Keratinocyte (primary cell): Measurements from ENCODE around the gene PTPRN2. TPM values are rescaled to one million over a fixed set of nuclear protein-coding genes. Genes with fewer than 3 reads are reported as not detected.

Experiments
- DNase-seq: peaks from one replicate; pipeline ENCODE4 v3.0.0-alpha.2; 2011; ENCODE audit warnings: low read depth, missing footprints, low spot score
- FAIRE-seq: peaks from 2 replicates; lab custom pipeline; 2011; peaks lifted over from hg19 to GRCh38; lab: Jason Lieb, UNC
- H2AFZ ChIP-seq: 2 replicates; pipeline ENCODE4 v1.6.0; 2012; ENCODE audit warnings: low read length, control low read depth, inconsistent platforms; ENCODE audit not compliant: control insufficient read depth
- H3K27ac ChIP-seq: 2 replicates; pipeline ENCODE4 v1.5.1; 2011; ENCODE audit warnings: low read length; ENCODE audit not compliant: control insufficient read depth, insufficient read depth
- H3K27me3 ChIP-seq: 3 replicates; pipeline ENCODE4 v1.6.0; 2011; ENCODE audit warnings: low read length; ENCODE audit not compliant: control insufficient read depth, insufficient read depth; ENCODE audit errors: extremely low read depth
- H3K36me3 ChIP-seq, 2 experiments: 2 replicates in 1 of 2; 3 replicates in 1 of 2; pipeline ENCODE4 v1.5.1; 2011; ENCODE audit warnings: low read length in 2 of 2, mild to moderate bottlenecking in 1 of 2; ENCODE audit not compliant: control insufficient read depth in 2 of 2, insufficient read depth in 2 of 2; ENCODE audit errors: extremely low read depth in 1 of 2
- H3K4me1 ChIP-seq: 3 replicates; pipeline ENCODE4 v1.5.1; 2011; ENCODE audit warnings: low read length; ENCODE audit not compliant: control insufficient read depth, insufficient read depth; ENCODE audit errors: extremely low read depth
- H3K4me2 ChIP-seq: 3 replicates; pipeline ENCODE4 v1.6.0; 2011; ENCODE audit warnings: low read depth, low read length; ENCODE audit not compliant: control insufficient read depth, insufficient read depth; ENCODE audit errors: extremely low read depth
- H3K4me3 ChIP-seq, 3 experiments: fragments of 200-600 bp in 1 of 3; sonication (generic) in 1 of 3; 2 replicates in 2 of 3; 3 replicates in 1 of 3; pipeline ENCODE4 v1.5.1; 2011 to 2016; ENCODE audit warnings: low read length in 3 of 3, mild to moderate bottlenecking in 3 of 3, control low read depth in 2 of 3, inconsistent platforms in 1 of 3, low read depth in 1 of 3, mixed read lengths in 1 of 3, mixed run types in 1 of 3, moderate library complexity in 1 of 3; ENCODE audit not compliant: control insufficient read depth in 2 of 3, insufficient read depth in 2 of 3; ENCODE audit errors: extremely low read depth in 1 of 3
- H3K79me2 ChIP-seq: 2 replicates; pipeline ENCODE4 v1.6.0; 2012; ENCODE audit warnings: low read length; ENCODE audit not compliant: control insufficient read depth, insufficient read depth
- H3K9ac ChIP-seq: 3 replicates; pipeline ENCODE4 v1.6.0; 2011; ENCODE audit warnings: low read length; ENCODE audit not compliant: control insufficient read depth, insufficient read depth; ENCODE audit errors: extremely low read depth
- H3K9me1 ChIP-seq: 3 replicates; pipeline ENCODE4 v1.6.0; 2011; ENCODE audit warnings: low read length; ENCODE audit not compliant: control insufficient read depth, insufficient read depth; ENCODE audit errors: extremely low read depth
- H3K9me3 ChIP-seq: 2 replicates; pipeline ENCODE4 v1.5.1; 2012; ENCODE audit warnings: low read depth, low read length; ENCODE audit not compliant: control insufficient read depth
- H4K20me1 ChIP-seq: 3 replicates; pipeline ENCODE4 v1.6.0; 2011; ENCODE audit warnings: low read length; ENCODE audit not compliant: control insufficient read depth, insufficient read depth; ENCODE audit errors: extremely low read depth
- CTCF ChIP-seq, 3 experiments: IDR thresholded peaks in 1 of 3; conservative IDR thresholded peaks in 1 of 3; optimal IDR thresholded peaks in 1 of 3; 2 replicates in 2 of 3; 3 replicates in 1 of 3; pipeline versions ENCODE3 to v1.5.1; 2011; ENCODE audit warnings: low read length in 3 of 3, mild to moderate bottlenecking in 3 of 3, moderate library complexity in 2 of 3, control low read depth in 1 of 3, inconsistent platforms in 1 of 3; ENCODE audit not compliant: insufficient read depth in 2 of 3; ENCODE audit errors: extremely low read depth in 1 of 3
- EZH2 ChIP-seq: IDR thresholded peaks from one replicate; pipeline ENCODE4 v1.6.1; 2012; ENCODE audit warnings: inconsistent platforms, mild to moderate bottlenecking, low read length, moderate library complexity
- dilution Hi-C: fragments of 300-500 bp; cut with MboI; formaldehyde crosslinking; loops from one replicate; pipeline ENCODE4 v1.7.0; 2020; ENCODE audit warnings: low sequenced_read_pairs; ENCODE audit not compliant: extremely low pct_ligation_motif_present
- polyA plus RNA-seq, 5 experiments: library from polyadenylated mRNA; depleted of rRNA in 3 of 5; stranded (reverse) in 3 of 5; stranded (forward) in 1 of 5; unstranded in 1 of 5; fragments of >200 nt; gene quantifications; 1 replicate in 1 of 5; 2 replicates in 3 of 5; 3 replicates in 1 of 5; pipeline versions ENCODE4 v1.2.1 to v1.2.3, GENCODE V29; 2011 to 2012; ENCODE audit warnings: missing spikeins in 2 of 5, low read depth in 1 of 5, low replicate concordance in 1 of 5

PTPRN2 gene
- polyA plus RNA-seq, 1 donor (not counting 4 experiments of a cell fraction or from before 2014, with no cell fraction given): not detected

- H3K79me2 ChIP-seq: no peaks in the 10 kb centered on the region
- H3K9ac ChIP-seq: no peak overlapping the region
- FAIRE-seq (no peak), DNase-seq (no peak)
- dilution Hi-C loops: no loop called here
- no peak overlapping the region for H3K4me3 ChIP-seq
- no peak overlapping the region for H3K27ac ChIP-seq
- no peak for TF ChIP-seq CTCF (optimal IDR thresholded peaks at IDR 0.05 in 1 of 3, IDR thresholded peaks at IDR 0.05 in 1 of 3, conservative IDR thresholded peaks at IDR 0.05 in 1 of 3; ENCODE audit: extremely low read depth in 1 of 3, insufficient read depth in 2 of 3, low read length in 3 of 3)
- no peak for TF ChIP-seq EZH2
- H3K36me3 ChIP-seq: no peaks in the 10 kb centered on the region
- no peak overlapping the region for H3K4me2 ChIP-seq
- no peak overlapping the region for H2AFZ ChIP-seq
- H3K4me1 ChIP-seq: no peaks in the 10 kb centered on the region
- peaks cover 19% of the 10 kb centered on the region for H3K9me3 ChIP-seq
- H3K9me1 ChIP-seq: no peaks in the 10 kb centered on the region
- H4K20me1 ChIP-seq: no peaks in the 10 kb centered on the region
- no peaks in the 10 kb centered on the region for H3K27me3 ChIP-seq
Measured at GRCh38 chr7:157944051-157944450, 643.6 kb downstream of the PTPRN2 start.

GRCh38 chr7:157943561-157943960, 644.1 kb downstream of the PTPRN2 start:
- TF ChIP-seq CTCF (optimal IDR thresholded peaks at IDR 0.05 in 1 of 3, IDR thresholded peaks at IDR 0.05 in 1 of 3, conservative IDR thresholded peaks at IDR 0.05 in 1 of 3; ENCODE audit: extremely low read depth in 1 of 3, insufficient read depth in 2 of 3, low read length in 3 of 3) (no peak), EZH2 (no peak)
- no peak for DNase-seq
- Histone ChIP-seq H3K9me1 (no peaks in the 10 kb centered on the region), H3K27ac (no peak overlapping the region), H3K4me1 (no peaks in the 10 kb centered on the region), H3K4me3 (no peak overlapping the region), H3K36me3 (no peaks in the 10 kb centered on the region), H3K9me3 (peaks cover 19% of the 10 kb centered on the region), H3K27me3 (no peaks in the 10 kb centered on the region), H3K79me2 (no peaks in the 10 kb centered on the region), H3K4me2 (no peak overlapping the region), H2AFZ (no peak overlapping the region), H3K9ac (no peak overlapping the region), H4K20me1 (no peaks in the 10 kb centered on the region)
- FAIRE-seq: no peak
- dilution Hi-C loops: no loop called here
